Measurements from ENCODE around the gene PUDP.

DNA sequence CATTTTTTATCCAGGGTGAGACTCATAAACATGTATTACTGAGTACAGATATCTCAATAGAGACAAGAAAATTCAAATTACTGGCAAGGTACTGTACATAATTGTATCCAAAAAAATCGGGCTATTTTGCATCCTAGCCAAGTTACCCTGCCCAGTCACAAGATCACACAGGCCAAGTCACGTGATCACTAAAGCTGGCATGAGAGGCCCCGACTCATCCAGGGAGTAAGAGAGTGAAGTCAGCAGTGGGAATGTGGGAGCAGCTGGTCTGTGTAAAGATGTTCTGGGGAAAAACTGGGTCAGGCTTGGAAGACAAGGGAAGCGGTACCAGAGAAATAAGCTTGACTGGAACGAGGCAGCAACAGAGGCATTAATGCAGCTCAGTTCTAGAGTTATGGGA, 119.7 kb downstream of the PUDP start:
- TF ChIP-seq TAF1 (IDR thresholded peaks at IDR 0.05; ENCODE audit: borderline replicate concordance, low read depth, low read length) (no peak), POLR2A (IDR thresholded peaks at IDR 0.05; ENCODE audit: low read depth, low read length) (no peak)

Data from GM12892 (cell line).